Psoas muscle (tissue), 8 donors: ENCODE measurements around the gene HS3ST4. TPM values are rescaled to one million over a fixed set of nuclear protein-coding genes. Genes with fewer than 3 reads are reported as not detected.

Experiments
- ATAC-seq, 4 donors: fragments of 200-7000 bp; cut with Tn5 transposase; one replicate each; pipeline ENCODE4 v1.9.1; 2020; ENCODE audit warnings: moderate library complexity in 3 of 4, mild to moderate bottlenecking in 2 of 4
- DNase-seq, 2 donors: peaks; one replicate each; pipeline ENCODE4 v3.0.0-alpha.2; 2020
- H3K27ac ChIP-seq: fragments of 200-600 bp; one replicate; pipeline ENCODE4 v1.8.0; 2022
- H3K27me3 ChIP-seq, 3 donors: fragments of 200-600 bp in 1 of 3; one replicate each; pipeline versions ENCODE4 v1.6.1 to v1.8.0; 2013 to 2022; ENCODE audit warnings: low read length in 2 of 3, mild to moderate bottlenecking in 2 of 3, moderate library complexity in 1 of 3; ENCODE audit not compliant: insufficient read depth in 3 of 3
- H3K36me3 ChIP-seq, 2 donors: fragments of 200-600 bp in 1 of 2; one replicate each; pipeline versions ENCODE4 v1.6.1 to v1.8.0; 2013 to 2022; ENCODE audit warnings: low read depth in 1 of 2, mild to moderate bottlenecking in 1 of 2, moderate library complexity in 1 of 2; ENCODE audit not compliant: insufficient read depth in 1 of 2
- H3K4me1 ChIP-seq: fragments of 200-600 bp; one replicate; pipeline ENCODE4 v1.8.0; 2022
- H3K4me3 ChIP-seq: fragments of 200-600 bp; one replicate; pipeline ENCODE4 v1.8.0; 2022; ENCODE audit warnings: mild to moderate bottlenecking
- H3K9me3 ChIP-seq: fragments of 200-600 bp; one replicate; pipeline ENCODE4 v1.8.0; 2022
- WGBS, 3 donors: extraction: QIAGEN DNeasy Blood & Tissue Kit; methylation state at CpG; one replicate each; pipeline versions ENCODE4 v1.1.6 to v1.1.7; 2013; 5-methylcytosine and 5-hydroxymethylcytosine counted together
- intact Hi-C, 2 donors: fragments of 100-400 bp; cut with DNase I; formaldehyde crosslinking; loops; one replicate each; pipeline versions ENCODE4 v1.11.0 to v1.14.2; 2022
- polyA plus RNA-seq, 3 donors: library from polyadenylated mRNA; stranded (reverse); fragments of 200-250 nt; gene quantifications; one replicate each; pipeline ENCODE4 v1.2.3, GENCODE V29; 2013
- total RNA-seq, 4 donors: library from RNA; stranded (reverse); fragmentation: NEBNext Ultra II Directional in 2 of 4; extraction: Animal tissue kit (Norgen Biotek cat#: 25700) in 2 of 4; gene quantifications; one replicate each; pipeline versions ENCODE4 v1.2.1 to v1.2.4, GENCODE V29; 2021 to 2023
- TF ChIP-seq, protein P1 (sequence below): fragments of 200-600 bp; IDR thresholded peaks from one replicate; pipeline ENCODE4 v1.8.0; 2022; ENCODE audit warnings: antibody characterized with exemption
- donor health status: healthy with polysubstance abuse.
- donor health status: DM: no; HTN: no; CAD: no; lungs with moderate emphysema.
- donor health status: Bipolar disorder and iron deficiency.
- donor health status: healthy.
- donor health status: DM: yes; HTN: yes; CAD: no.
- donor health status: DM: no; HTN: no; CAD: no.
- donor health status: DM: no; HTN: no; CAD: no.
- donor health status: DM: yes; HTN: yes; CAD: no.

The HS3ST4 gene
- total and polyA plus RNA-seq, 7 donors: 0.01 TPM; not detected in 6

DNA sequence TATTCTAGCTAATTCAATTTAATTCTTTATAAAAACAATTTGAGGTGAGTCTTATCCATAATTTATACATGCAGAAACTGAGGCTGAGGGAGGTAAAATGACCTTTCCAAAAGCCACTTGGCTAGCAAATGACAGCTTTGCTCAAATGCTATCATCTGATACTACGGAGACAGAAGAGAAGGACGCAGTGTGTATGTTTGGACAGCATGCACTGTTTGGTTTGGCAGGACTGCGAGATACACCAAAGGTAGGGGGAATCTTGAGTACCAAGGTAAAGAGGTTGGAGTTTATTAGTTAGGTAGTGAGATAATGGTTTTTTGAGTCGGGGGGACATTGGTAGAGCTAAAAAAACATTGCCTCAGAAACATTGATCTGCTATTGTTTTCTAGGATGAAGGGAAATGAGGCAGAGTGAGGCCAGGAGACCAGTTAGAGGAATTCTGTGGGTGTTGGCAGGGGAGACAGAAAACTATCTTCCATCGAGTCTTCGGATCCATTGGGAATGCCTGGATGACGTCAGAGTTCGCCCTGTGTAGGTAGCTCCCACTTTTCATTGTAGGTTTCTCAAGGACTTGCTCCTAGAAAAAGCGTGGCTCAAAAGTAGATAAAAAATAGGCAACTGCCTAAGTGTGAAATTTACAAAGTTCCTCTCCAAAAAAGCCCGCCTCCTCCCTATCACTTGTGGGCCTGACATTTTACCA lies 2.5 kb upstream of the HS3ST4 start:
- ATAC-seq: no peak
- Histone ChIP-seq H3K36me3 (no peaks in the 10 kb centered on the region), H3K27me3 (peaks cover 6 to 52% (median 12%) of the 10 kb centered on the region in 3 donors), H3K4me3 (no peak overlapping the region), H3K9me3 (no peaks in the 10 kb centered on the region), H3K4me1 (no peaks in the 10 kb centered on the region), H3K27ac (no peak overlapping the region)
- intact Hi-C loops: no loop called here
- 65 to 74% (median 68%) methylated on average over 10 of the region's 10 CpGs for WGBS, 3 donors
- no peak for DNase-seq
- TF ChIP-seq, protein P1, sequence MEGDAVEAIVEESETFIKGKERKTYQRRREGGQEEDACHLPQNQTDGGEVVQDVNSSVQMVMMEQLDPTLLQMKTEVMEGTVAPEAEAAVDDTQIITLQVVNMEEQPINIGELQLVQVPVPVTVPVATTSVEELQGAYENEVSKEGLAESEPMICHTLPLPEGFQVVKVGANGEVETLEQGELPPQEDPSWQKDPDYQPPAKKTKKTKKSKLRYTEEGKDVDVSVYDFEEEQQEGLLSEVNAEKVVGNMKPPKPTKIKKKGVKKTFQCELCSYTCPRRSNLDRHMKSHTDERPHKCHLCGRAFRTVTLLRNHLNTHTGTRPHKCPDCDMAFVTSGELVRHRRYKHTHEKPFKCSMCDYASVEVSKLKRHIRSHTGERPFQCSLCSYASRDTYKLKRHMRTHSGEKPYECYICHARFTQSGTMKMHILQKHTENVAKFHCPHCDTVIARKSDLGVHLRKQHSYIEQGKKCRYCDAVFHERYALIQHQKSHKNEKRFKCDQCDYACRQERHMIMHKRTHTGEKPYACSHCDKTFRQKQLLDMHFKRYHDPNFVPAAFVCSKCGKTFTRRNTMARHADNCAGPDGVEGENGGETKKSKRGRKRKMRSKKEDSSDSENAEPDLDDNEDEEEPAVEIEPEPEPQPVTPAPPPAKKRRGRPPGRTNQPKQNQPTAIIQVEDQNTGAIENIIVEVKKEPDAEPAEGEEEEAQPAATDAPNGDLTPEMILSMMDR: no peak

DNA sequence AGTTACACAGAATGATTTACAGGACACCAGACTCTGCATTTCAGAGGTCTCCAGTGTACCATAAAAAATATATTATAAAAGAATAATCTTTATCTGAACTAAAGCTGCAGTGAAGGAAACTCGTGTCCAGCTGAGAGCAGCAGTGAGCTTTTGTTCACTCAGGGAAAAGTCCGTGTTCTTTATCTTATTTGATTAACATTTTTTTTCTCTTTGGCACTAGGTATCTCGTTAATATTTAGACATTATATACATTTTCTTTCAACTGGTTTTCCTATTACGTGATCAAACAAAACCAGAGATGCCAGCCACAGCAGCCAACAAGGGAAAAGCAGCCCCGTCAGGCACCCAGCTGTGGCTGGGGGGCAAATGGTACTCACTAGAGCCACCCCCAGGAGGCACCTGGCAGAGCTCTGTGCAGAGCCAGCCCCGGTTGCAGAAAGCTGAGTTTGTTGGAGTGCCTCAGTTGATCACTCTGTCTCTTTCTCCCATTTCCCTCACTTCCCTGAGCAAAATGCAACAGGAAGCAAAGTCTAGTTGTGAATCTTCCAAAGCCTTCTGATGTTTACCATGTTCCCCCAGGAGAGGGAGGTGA lies 1.1 kb upstream of the HS3ST4 start:
- intact Hi-C loops: no loop called here
- Histone ChIP-seq H3K9me3 (no peaks in the 10 kb centered on the region), H3K27me3 (peaks cover 6 to 66% (median 13%) of the 10 kb centered on the region in 3 donors), H3K4me3 (no peak overlapping the region), H3K36me3 (no peaks in the 10 kb centered on the region), H3K27ac (no peak overlapping the region), H3K4me1 (no peaks in the 10 kb centered on the region)
- ATAC-seq: no peak
- DNase-seq: no peak
- TF ChIP-seq, protein P1: no peak
- WGBS, 3 donors: 18 to 22% (median 18%) methylated on average over 6 of the region's 6 CpGs

DNA sequence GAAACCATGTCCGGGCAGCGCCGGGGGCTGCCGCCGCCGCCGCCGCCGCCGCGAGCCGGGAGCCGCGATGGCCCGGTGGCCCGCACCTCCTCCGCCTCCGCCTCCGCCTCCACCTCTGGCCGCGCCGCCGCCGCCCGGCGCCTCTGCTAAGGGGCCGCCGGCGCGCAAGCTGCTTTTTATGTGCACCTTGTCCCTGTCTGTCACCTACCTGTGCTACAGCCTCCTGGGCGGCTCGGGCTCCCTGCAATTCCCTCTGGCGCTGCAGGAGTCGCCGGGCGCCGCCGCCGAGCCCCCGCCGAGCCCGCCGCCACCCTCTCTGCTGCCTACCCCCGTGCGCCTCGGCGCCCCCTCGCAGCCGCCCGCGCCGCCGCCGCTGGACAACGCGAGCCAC lies 587 bp downstream of the HS3ST4 start:
- Histone ChIP-seq H3K27me3 (peaks cover 4 to 72% (median 13%) of the 10 kb centered on the region in 3 donors), H3K4me1 (no peaks in the 10 kb centered on the region), H3K9me3 (no peaks in the 10 kb centered on the region), H3K36me3 (no peaks in the 10 kb centered on the region), H3K27ac (no peak overlapping the region), H3K4me3 (no peak overlapping the region)
- intact Hi-C loops: no loop called here
- DNase-seq (no peak), ATAC-seq (no peak)
- TF ChIP-seq, protein P1: no peak
- 0 to 1% (median 1%) methylated on average over 2 to 56 of the region's 56 CpGs for WGBS, 3 donors

DNA sequence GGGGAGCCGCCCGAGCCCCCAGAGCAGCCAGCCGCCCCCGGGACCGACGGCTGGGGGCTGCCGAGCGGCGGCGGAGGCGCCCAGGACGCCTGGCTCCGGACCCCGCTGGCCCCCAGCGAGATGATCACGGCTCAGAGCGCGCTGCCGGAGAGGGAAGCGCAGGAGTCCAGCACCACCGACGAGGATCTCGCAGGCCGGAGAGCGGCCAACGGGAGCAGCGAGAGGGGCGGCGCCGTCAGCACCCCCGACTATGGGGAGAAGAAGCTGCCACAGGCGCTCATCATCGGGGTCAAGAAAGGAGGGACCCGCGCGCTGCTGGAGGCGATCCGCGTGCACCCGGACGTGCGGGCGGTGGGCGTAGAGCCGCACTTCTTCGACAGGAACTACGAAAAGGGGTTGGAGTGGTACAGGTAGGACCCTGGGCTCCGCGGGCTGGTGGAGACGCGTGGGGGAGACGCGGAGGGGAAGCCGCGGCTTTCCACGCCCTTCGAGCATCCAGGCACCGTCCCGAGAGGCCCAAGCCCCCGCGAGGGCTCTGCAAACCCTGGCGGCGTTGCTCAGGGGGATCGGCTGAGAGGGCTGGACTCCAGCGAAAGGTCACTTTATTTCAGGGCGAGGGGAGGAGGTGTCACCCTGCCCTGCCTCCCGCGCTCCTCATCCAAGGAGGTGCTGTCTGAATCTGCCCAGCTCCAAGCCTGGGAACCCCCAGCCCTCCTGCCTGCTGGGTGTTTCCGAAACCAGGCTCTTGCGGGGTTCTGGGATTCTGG lies 1.2 kb downstream of the HS3ST4 start:
- TF ChIP-seq, protein P1: no peak
- H3K27me3 ChIP-seq: peaks cover 4 to 74% (median 13%) of the 10 kb centered on the region in 3 donors
- H3K4me1 ChIP-seq: no peaks in the 10 kb centered on the region
- intact Hi-C loops: no loop called here
- H3K36me3 ChIP-seq: no peaks in the 10 kb centered on the region
- ATAC-seq (no peak), DNase-seq (no peak)
- WGBS, 3 donors: 1% methylated on average over 47 to 70 of the region's 70 CpGs
- H3K27ac ChIP-seq: no peak overlapping the region
- no peaks in the 10 kb centered on the region for H3K9me3 ChIP-seq
- no peak overlapping the region for H3K4me3 ChIP-seq
